IPS-18c (cell line): ENCODE results near the gene SLC22A23.

Source experiments
- H3K4me3 ChIP-seq: 2 replicates; pipeline ENCODE4 v1.7.0; 2013; ENCODE audit warnings: low read depth, mild to moderate bottlenecking, low read length, moderate library complexity; ENCODE audit not compliant: insufficient read depth
- H3K9me3 ChIP-seq: one replicate; pipeline ENCODE4 v1.6.1; 2013; ENCODE audit warnings: mild to moderate bottlenecking, low read length, moderate library complexity; ENCODE audit not compliant: control insufficient read depth, insufficient read depth

Gene SLC22A23

GRCh38 chr6:3359101-3359752, 97.6 kb downstream of the SLC22A23 start:
- H3K4me3 ChIP-seq, result no peak overlapping the region
- H3K9me3 ChIP-seq, result no peaks in the 10 kb centered on the region

- no peak overlapping the region for H3K4me3 ChIP-seq
- no peaks in the 10 kb centered on the region for H3K9me3 ChIP-seq
Observed at GRCh38 chr6:3358413-3359100, 98.3 kb downstream of the SLC22A23 start.

- no peak overlapping the region for H3K4me3 ChIP-seq
- no peaks in the 10 kb centered on the region for H3K9me3 ChIP-seq
Observed at GRCh38 chr6:3357678-3358077, 99.2 kb downstream of the SLC22A23 start.

GRCh38 chr6:3356824-3357420, 99.9 kb downstream of the SLC22A23 start:
- no peak overlapping the region for H3K4me3 ChIP-seq
- no peaks in the 10 kb centered on the region for H3K9me3 ChIP-seq

- Histone ChIP-seq H3K9me3 (no peaks in the 10 kb centered on the region), H3K4me3 (no peak overlapping the region)
Observed at GRCh38 chr6:3356056-3356823, 100.6 kb downstream of the SLC22A23 start.

GRCh38 chr6:3355358-3356055, 101.3 kb downstream of the SLC22A23 start:
- Histone ChIP-seq H3K4me3 (no peak overlapping the region), H3K9me3 (no peaks in the 10 kb centered on the region)

- no peaks in the 10 kb centered on the region for H3K9me3 ChIP-seq
- H3K4me3 ChIP-seq, result no peak overlapping the region
Observed at GRCh38 chr6:3355011-3355357, 101.9 kb downstream of the SLC22A23 start.

- Histone ChIP-seq H3K4me3 (no peak overlapping the region), H3K9me3 (no peaks in the 10 kb centered on the region)
Observed at GRCh38 chr6:3353939-3354338, 102.9 kb downstream of the SLC22A23 start.

- H3K4me3 ChIP-seq, result no peak overlapping the region
- H3K9me3 ChIP-seq, result no peaks in the 10 kb centered on the region
Observed at GRCh38 chr6:3353213-3353903, 103.5 kb downstream of the SLC22A23 start.

- no peak overlapping the region for H3K4me3 ChIP-seq
- H3K9me3 ChIP-seq, result no peaks in the 10 kb centered on the region
Observed at GRCh38 chr6:3352678-3353077, 104.2 kb downstream of the SLC22A23 start.

GRCh38 chr6:3351829-3352524, 104.9 kb downstream of the SLC22A23 start:
- H3K9me3 ChIP-seq, result no peaks in the 10 kb centered on the region
- H3K4me3 ChIP-seq, result no peak overlapping the region

GRCh38 chr6:3351105-3351676, 105.7 kb downstream of the SLC22A23 start:
- no peaks in the 10 kb centered on the region for H3K9me3 ChIP-seq
- no peak overlapping the region for H3K4me3 ChIP-seq

- H3K9me3 ChIP-seq, result no peaks in the 10 kb centered on the region
- H3K4me3 ChIP-seq, result no peak overlapping the region
Observed at GRCh38 chr6:3350252-3350796, 106.5 kb downstream of the SLC22A23 start.

GRCh38 chr6:3349388-3350251, 107.2 kb downstream of the SLC22A23 start:
- H3K9me3 ChIP-seq, result no peaks in the 10 kb centered on the region
- no peak overlapping the region for H3K4me3 ChIP-seq

GRCh38 chr6:3348821-3349220, 108.0 kb downstream of the SLC22A23 start:
- H3K4me3 ChIP-seq, result no peak overlapping the region
- H3K9me3 ChIP-seq, result no peaks in the 10 kb centered on the region
